GM06990 (cell line): ENCODE measurements around the gene NSG1.

Experiments
- DNase-seq: peaks from one replicate; pipeline ENCODE4 v3.0.0-alpha.2; 2011; ENCODE audit not compliant: insufficient read length; ENCODE audit errors: extremely low read depth
- H3K27me3 ChIP-seq: replicated peaks from 2 replicates; pipeline ENCODE4 v1.6.0; 2011; ENCODE audit warnings: low read length; ENCODE audit not compliant: control insufficient read depth, insufficient read depth
- H3K36me3 ChIP-seq: 2 replicates; pipeline ENCODE4 v1.5.1; 2011; ENCODE audit warnings: low read length; ENCODE audit not compliant: control insufficient read depth, insufficient read depth
- H3K4me3 ChIP-seq: replicated peaks from 2 replicates; pipeline ENCODE4 v1.5.1; 2011; ENCODE audit warnings: low read depth, mild to moderate bottlenecking, control low read depth, low read length
- CTCF ChIP-seq: IDR thresholded peaks from 2 replicates; pipeline ENCODE4 v1.5.1; 2011; ENCODE audit warnings: low read length, control low read depth, mild to moderate bottlenecking, inconsistent platforms; ENCODE audit not compliant: insufficient read depth, poor library complexity, severe bottlenecking

The NSG1 gene

GRCh38 chr4:4395849-4396627 is 9.1 kb downstream of the NSG1 start:
- DNase-seq: peak; percentile 42
- no peaks in the 10 kb centered on the region for H3K27me3 ChIP-seq
- TF ChIP-seq CTCF: peak; percentile 14
- H3K36me3 ChIP-seq: no peaks in the 10 kb centered on the region
- H3K4me3 ChIP-seq: no peak overlapping the region

GRCh38 chr4:4396628-4397440 is 9.9 kb downstream of the NSG1 start:
- no peak for DNase-seq
- Histone ChIP-seq H3K36me3 (no peaks in the 10 kb centered on the region), H3K27me3 (no peaks in the 10 kb centered on the region), H3K4me3 (no peak overlapping the region)
- TF ChIP-seq CTCF: no peak

GRCh38 chr4:4397441-4397819 is 10.5 kb downstream of the NSG1 start:
- H3K36me3 ChIP-seq: no peaks in the 10 kb centered on the region
- no peak for DNase-seq
- no peak for TF ChIP-seq CTCF
- H3K27me3 ChIP-seq: no peaks in the 10 kb centered on the region
- no peak overlapping the region for H3K4me3 ChIP-seq

DNA sequence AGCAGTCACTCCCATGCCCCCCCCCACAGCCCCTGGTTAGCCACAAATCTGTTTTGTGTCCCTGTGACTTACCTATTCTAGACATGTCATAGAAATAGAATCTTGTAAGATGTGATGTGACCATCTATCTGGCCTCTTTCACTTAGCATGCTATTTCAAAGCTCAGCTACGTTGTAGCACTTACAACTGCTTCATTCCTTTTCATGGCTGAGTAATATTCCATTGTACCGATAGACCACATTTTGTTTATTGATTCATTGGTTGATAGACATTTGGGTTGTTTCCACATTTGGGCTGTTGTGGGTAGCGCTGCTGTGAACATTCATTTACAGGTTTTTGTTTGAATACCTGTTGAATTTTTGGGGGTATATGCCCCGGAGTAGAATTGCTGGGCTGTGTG is 11.5 kb downstream of the NSG1 start:
- H3K36me3 ChIP-seq: no peaks in the 10 kb centered on the region
- TF ChIP-seq CTCF: no peak
- no peak for DNase-seq
- H3K27me3 ChIP-seq: no peaks in the 10 kb centered on the region
- no peak overlapping the region for H3K4me3 ChIP-seq

DNA sequence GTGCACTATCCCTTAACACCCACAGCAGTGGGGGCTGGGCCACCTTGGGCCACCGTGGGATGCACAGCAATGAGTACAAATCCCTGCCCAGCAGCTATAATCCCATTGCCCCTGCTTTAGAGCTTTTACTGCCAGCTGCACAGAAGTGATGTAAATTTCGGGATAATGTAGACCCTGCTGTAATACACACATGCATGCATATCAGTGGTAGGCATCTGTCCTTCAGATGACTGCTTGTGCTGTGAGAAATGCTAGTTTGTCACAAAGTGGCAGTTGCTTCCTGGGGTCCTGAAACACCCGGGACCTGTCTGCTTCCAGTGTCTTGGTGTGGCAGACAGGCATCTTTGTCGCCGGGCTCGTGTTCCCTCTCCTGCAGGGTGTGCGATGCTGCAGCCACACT is 14.1 kb downstream of the NSG1 start:
- DNase-seq: no peak
- no peak for TF ChIP-seq CTCF
- Histone ChIP-seq H3K4me3 (no peak overlapping the region), H3K36me3 (no peaks in the 10 kb centered on the region), H3K27me3 (no peaks in the 10 kb centered on the region)
